Testis (tissue), 2 donors: Measurements from ENCODE around the gene THSD4.

Experiments used
- POLR2A ChIP-seq: fragments of 450-650 bp; IDR thresholded peaks from one replicate; pipeline ENCODE4 v1.6.1; 2017; ENCODE audit warnings: antibody characterized with exemption, mild to moderate bottlenecking, moderate library complexity
- TF ChIP-seq, protein P1 (sequence below), 3 experiments: fragments of 450-650 bp in 2 of 3; fragments of 200-600 bp in 1 of 3; sonication (generic) in 1 of 3; IDR thresholded peaks; one replicate each; pipeline ENCODE4 v1.5.1; 2016 to 2019; ENCODE audit warnings: antibody characterized with exemption in 3 of 3, mild to moderate bottlenecking in 2 of 3, moderate library complexity in 1 of 3

DNA sequence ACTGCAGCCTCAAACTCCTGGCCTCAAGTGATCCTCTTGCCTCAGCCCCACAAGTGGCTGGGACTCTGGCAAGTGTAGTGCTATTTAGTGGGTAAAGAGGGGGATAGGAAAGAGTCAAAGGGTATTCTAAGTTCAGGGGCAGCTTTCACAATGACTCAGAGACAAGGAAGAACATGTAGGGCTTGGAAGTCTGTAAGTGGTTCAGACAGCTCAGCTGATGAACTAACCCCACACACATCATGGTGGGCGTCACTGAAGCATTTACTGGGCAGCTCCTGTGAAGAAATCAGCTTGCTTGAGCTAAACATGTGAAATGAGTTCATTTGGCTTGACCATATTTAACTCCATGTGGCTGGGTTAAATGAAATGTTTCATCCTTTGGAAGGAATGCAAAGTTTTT is 34.6 kb upstream of the THSD4 start:
- TF ChIP-seq POLR2A: no peak
- TF ChIP-seq, protein P1, sequence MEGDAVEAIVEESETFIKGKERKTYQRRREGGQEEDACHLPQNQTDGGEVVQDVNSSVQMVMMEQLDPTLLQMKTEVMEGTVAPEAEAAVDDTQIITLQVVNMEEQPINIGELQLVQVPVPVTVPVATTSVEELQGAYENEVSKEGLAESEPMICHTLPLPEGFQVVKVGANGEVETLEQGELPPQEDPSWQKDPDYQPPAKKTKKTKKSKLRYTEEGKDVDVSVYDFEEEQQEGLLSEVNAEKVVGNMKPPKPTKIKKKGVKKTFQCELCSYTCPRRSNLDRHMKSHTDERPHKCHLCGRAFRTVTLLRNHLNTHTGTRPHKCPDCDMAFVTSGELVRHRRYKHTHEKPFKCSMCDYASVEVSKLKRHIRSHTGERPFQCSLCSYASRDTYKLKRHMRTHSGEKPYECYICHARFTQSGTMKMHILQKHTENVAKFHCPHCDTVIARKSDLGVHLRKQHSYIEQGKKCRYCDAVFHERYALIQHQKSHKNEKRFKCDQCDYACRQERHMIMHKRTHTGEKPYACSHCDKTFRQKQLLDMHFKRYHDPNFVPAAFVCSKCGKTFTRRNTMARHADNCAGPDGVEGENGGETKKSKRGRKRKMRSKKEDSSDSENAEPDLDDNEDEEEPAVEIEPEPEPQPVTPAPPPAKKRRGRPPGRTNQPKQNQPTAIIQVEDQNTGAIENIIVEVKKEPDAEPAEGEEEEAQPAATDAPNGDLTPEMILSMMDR (IDR thresholded peaks at IDR 0.05): no peak
